GM04504 (cell line): ENCODE data around the gene CCDC126.
A peak's percentile ranks its signal among the peaks of the same experiment; 100 is the strongest.
"Not testable (repeated sequence)": the region's sequence is repeated elsewhere in the genome, so short reads cannot be mapped to it uniquely, and the experiment has no call there.

Experiments used
- DNase-seq: peaks from one replicate; pipeline ENCODE4 v3.0.0-alpha.2; 2012; ENCODE audit warnings: low read depth

Gene CCDC126

DNA sequence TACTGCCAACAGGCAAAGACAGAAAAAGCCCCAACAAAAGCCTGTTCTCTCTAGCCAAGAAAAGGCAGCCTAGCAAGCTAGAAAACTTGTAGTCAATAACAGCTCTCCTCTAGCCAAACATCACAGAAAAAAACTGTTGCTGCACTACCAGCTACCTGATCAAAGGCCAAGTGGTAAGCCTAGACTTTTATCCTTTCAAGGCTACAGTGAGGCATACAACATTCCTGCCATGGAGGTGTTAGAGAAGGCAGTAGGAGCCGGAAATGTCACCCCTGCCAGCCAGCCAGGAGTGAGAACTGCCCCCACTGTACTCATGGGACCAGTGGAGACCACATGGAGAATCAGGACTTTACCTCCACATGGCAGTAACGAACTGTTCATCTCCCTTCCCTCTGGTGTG lies 31.2 kb downstream of the CCDC126 start:
- no peak for DNase-seq

DNA sequence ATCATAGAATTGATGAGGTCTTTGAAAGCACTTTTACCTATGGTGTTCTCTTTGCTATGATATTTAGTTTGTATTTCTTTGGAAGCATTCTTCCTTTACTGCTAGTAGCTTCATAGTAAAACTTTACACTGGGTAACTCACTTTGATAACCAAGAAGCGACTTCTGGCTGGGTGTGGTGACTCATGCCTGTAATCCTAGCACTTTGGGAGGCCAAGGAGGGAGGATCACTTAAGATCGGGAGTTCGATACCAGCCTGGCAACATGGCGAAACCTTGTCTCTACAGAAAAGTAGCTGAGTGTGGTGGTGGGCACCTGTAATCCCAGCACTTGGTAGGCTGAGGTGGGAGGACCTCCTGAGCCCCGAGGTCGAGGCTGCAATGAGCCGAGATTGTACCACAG lies 36.2 kb downstream of the CCDC126 start:
- no peak for DNase-seq

DNA sequence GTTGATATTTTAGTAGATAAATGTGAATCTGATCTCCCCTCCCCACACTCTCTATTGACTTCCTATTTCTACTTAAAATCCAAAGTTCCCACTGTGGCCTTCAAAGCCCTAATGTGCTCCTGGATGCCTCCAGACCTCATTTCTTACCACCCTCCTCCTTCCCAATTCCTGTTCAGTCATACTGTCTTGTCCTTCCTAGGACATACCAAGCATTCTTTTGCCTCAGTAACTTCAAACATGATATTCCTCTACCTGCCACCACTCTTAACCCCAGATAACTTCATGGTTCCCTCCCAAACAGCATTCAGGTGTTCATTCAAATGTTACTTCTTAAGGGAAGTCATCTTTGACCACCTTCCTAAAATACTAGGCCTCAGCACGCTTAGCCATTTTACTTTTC lies 48.6 kb downstream of the CCDC126 start:
- DNase-seq, result no peak

DNA sequence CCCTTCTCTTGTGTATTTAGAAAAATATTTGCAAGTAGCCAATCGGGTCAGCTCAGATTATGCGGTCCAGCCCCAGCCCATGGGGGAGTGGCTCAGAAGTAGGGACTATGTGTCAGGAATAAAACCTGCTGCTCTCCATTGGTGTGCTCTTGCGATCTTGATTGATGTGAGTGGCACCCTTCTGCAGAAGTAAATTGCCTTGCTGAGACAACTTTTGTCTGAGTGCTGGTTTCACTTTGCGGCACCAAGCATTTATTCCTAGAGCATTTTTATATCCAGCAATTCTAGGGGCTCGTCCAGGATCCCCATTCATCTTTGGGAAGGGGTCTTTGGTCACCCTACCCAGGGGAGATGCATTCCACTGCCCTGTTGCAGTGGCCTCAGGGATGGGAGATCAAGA lies 56.8 kb downstream of the CCDC126 start:
- DNase-seq, result no peak

DNA sequence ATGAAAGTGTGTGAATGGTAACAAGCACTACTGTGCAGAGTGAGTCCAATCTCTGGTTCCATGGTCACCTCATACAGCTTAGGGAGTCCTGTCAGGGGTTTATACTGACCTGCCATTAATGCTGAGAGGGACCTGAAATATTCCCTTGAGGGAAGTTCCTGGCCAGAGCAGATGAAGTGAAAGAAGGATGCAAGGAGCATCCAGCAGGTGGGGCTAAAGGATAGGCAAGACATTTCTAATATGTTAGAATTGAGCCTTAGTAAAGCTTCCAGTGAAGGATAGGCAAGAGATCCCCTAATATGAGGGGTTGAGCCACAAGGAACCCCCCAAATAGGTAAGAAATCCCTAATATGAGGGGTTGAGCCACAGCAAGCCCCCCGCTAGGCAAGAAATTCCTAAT lies 57.3 kb downstream of the CCDC126 start:
- no peak for DNase-seq

DNA sequence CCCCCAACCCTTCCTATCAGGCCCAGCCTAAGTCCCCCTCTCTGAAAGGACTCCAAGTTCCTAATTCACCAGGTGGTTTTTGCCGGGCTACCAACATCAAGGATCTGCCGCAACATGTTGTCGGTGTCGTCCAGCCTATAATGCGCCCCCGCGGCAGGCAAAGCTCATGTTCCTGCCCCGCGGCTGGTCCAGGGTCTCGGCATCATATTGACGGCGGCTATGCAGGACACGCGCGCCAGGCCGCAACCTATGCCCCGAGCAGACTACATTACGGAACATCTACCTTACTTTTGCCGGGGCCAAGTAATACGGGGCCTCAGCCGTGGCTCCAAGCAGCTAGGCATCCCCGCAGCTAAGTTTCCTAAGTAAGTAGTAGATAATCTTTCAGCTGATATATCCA lies 58.3 kb downstream of the CCDC126 start:
- DNase-seq, result no peak

DNA sequence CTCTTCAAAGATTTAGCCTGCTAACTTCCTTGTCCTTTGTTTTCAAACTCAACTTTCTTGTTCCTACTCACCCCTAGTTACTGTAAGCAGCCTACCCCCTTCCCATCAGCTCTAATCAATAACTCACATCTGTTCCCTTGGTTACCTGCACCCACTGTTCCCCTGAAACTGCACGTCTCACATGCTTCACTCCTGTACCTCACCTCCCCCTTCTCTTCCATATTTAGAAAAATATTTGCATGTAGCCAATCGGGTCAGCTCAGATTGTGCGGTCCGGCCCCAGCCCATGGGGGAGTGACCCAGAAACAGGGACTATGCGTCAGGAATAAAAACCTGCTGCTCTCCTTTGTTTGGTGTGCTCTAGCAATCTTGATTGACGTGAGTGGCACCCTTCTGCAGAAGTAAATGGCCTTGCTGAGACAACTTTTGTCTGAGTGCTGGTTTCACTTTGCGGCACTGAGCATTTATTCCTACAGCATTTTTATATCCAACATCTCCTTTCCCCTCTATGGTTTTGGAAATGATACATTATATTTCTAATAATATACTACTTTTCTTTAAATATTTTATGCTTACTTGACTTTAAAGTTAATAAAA lies 61.7 kb downstream of the CCDC126 start:
- DNase-seq, result no peak

DNA sequence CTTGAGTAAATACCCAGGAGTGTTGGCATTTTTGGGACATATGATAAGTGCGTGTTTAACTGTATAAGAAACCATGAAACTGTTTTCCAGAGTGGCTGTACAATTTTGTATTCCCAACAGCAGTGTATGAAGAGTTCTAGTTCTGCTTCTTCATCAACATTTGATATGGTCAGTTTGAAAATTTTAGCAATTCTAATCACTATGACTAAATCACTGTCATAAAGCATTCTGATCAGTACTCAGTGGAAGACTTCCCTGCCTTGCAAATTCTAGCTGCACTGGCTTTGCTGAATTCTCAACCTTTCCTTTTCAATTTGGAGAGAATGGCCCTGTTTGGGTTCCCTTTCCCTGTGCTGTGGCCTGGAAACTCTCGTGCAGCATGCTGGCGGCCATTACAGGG lies 64.2 kb downstream of the CCDC126 start:
- DNase-seq, result no peak

DNA sequence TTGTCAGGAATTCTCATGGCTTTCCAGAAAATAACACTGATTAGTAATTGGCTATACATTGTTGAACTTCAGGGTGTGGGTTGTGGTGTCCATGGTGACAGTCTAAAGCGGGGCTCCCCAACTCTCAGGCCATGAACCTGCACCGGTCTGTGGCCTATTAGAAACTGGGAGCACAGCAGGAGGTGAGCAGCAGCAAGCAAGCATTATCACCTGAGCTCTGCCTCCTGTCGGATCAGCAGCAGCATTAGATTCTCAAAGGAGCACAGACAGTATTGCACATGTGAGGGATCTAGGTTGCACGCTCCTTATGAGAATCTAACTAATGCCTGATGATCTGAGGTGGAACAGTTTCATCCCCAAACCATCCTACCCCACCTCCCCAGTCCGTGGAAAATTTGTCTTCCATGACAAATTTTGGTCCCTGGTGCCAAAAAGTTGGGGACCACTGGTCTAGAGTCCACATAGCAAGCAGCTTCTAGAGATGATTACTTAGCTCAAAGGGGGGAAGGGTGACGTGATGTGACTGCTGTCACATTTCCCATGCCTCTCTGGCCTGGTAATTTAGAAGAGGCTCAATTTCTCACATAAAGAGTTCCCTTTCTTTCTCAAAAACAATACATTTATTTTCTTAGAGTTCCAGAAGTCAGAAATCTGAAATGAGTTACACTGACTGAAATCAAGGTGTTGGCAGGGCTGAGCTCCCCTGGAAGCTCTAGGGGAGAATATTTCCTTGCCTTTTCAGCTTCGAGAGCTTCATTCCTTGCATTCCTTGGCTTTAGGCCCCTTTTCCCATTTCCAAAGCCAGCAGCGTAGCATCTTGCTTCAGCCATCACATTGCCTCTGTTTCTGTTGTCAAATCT lies 65.2 kb downstream of the CCDC126 start:
- no peak for DNase-seq

DNA sequence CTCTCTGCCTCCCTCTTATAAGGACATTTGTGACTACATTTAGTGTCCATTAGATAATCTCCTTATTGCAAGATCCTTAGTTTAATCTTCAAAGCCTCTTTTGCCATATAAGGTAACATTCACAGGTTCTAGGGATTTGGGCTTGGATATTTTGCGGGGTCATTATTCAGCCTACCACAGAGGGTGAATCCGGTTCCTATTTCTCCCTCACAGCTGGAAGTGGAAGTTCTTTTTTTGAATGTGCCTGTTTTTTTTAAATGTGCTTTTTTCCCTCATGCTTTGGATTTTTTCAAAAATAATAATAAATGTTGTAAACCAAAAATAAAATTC lies 65.8 kb downstream of the CCDC126 start:
- no peak for DNase-seq

DNA sequence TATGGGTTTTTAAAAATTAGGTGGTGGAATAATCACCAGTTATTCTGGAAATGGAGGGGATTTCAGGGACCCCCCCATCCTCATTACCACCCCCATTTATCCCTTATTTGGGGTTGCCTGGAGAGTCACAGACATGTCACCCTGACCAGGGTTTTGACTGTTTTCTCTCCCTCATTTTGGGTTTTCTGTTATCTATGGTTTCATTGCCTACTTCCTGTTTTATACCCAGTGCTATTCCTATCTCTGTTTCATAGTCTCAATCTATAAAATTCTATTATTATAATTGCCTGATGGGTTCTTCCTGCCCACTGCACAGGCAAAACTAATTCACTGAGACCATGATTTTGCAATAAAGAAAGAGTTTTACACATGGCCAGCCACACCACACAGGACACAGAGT lies 66.9 kb downstream of the CCDC126 start:
- DNase-seq, result no peak

DNA sequence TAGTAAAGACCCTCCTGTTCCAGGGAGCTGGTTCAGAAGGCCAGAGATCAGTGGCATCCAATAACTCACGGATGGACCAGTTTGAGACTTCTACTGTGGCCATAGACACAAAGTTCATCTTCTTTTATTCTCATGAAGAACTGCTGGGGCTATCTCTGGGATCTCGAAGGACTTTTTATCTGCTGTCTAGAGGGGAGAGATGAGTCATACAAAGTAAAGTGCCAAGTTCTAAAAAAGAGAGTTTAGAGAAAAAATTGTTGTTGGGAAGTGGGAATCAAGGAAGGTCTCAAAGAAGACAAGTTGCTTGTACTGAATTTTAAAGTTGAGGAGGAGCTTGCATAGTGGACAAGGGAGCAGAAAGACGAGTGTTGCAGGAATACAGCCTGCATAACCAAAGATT lies 74.9 kb downstream of the CCDC126 start:
- no peak for DNase-seq

DNA sequence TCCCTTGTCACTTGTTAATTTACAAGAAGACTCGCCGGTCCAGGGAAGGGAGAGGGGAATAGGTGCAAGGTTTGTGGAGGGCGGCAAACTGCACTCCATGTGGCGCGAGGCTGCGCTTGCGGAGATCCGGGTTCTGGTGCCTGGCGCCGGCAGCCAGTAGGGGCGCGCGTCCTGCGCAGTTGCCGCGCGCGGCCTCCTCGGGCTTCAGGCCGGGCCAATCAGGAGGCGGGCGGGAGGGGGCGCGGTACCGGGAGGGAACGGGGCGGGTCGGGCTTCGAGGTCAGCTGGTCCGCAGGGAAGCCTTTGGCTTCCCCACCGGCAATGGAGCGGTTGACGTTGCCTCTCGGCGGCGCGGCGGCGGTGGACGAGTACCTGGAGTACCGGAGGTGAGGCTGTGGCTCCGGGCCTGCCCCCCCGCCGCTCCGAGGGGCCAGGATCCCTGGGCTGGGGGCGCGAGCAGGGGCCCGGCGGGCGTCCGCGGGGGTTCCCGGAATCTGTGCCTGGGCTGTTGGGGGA lies 82.8 kb downstream of the CCDC126 start, which contains the start of gene FAM221A:
Gene FAM221A (plus strand): TSS at position 302 of the 516 bp plus-strand sequence. CDS start 20 bp downstream, at position 322.
- DNase-seq, result peak; percentile 21

DNA sequence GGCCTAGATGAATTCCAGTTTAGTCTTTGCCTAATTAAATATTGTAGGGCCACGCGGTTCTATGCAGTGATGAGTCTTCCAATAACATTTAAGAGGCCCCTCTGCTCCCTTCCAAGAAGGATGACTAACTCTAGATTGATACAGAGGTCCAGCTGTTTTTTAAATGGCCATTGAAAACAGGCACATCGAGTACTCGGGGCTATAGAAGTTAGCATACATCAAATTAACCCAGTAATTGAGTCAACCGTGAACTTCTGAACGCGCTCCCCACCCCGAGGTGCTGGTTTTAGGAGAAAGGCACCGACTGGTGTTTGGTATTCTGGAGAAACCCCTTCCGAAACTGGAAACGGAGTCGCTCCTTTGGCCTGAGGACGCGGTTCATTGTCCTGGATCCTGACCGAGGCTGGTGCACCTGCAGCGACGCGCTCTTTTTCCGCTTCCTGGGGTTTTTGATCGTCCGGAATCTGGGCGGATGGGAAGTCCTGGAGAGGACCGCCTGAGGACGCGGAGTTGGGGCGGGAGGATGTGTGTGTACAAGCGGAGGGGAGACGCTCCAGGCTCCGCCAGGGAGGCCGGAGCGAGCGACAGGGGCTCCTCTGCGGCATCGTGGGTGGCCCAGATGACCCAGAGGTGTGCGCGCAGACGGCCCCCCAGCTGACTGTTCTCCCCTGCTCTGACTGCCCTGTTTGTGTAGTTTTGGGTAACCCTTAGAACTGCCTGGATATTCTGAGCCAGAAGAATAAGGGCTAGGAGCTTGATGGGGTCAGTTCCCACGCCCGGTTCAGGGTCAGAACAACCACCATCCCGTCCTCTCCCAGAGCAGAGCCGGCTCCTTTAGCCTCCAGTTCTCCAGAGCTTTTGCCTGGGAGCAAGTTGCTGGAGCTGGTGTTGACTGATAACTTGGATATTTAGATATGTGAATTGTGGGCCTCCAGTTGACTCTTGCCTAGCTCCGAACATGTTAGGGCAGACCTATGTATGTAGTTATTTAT lies 83.5 kb downstream of the CCDC126 start:
- DNase-seq, result no peak

DNA sequence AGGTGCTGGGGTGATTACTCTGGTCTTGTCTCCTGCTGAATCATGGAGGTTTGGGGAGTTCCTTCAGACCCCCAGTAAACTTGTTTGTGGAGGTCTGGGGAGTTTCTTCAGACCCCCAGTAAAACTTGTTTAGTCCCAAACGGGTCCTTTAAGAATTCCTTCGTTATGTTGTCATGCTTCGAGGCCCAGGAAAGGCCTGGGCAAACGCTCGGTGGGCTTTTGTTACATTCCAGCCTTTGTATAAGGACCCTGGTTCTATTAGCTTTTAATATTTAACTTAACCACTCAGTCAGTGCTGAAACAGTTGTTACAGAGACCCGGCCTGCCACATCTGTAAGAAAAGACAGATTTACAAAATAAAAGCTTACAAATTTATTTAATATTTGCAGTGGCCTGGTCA lies 86.9 kb downstream of the CCDC126 start:
- DNase-seq, result not testable (repeated sequence)

DNA sequence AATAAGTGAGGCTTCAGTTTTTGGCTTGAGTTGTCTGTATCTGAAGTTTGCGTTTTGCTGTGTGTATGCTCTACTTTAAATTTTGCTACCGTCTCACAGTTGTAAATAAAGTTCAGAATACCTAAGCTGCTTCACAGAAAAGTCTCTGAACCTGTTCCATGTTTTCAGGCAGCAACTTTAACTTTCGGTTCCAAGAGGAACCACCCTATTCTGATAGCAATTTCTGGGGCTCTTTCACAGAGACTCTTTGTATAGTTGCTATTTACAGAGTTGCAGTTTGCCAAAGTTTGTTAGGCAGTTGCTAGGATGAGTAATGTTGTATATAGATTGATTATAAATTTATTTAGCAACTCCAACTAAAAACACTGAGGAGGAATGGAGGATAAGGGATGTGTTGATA lies 88.5 kb downstream of the CCDC126 start:
- DNase-seq, result no peak

DNA sequence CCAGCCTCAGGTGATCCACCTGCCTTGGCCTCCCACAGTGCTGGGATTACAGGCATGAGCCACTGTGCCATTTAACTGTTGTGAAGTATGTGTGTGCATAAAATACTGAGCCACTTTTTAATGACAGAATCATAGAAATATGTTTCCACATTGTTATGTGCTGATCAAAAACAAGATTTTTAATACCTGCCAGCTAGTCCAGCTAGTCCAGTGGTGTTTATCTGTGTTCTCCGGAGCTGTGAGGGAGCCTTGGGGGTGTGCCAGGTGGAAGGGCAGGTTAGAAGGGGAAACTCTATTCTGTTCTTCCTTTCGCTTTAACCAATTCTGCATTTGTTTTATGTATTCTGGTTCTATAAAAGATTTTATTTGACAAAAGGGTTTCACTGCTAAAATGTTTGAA lies 89.8 kb downstream of the CCDC126 start:
- no peak for DNase-seq

DNA sequence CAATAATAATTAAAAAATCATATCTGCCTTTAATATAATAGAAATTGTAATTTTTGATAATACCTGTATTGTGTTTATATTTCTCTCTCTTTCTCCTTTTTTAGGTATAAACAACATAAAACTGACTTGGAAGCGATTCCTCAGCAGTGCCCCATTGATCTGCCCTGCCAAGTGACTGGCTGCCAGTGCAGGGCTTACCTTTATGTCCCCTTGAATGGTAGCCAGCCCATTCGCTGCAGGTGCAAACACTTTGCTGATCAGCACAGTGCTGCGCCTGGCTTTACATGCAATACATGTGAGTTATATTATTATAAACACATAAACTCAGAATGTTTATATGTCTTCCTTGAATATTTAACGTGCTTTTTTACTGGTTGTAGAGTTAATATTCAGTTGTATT lies 92.0 kb downstream of the CCDC126 start:
- no peak for DNase-seq

DNA sequence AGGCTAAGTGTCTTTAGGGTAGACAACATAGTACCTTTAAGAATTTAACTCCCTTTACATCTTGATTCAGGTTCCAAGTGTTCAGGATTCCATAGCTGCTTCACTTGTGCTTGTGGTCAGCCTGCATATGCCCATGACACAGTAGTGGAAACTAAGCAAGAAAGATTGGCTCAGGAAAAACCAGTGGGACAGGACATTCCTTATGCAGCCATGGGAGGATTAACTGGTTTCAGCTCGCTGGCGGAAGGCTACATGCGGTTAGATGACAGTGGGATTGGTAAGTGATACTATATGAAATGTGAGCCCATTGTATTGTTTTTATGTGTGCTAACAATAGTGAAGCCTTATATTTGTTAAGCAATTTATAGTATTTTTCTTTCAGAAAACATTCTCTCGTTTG lies 94.1 kb downstream of the CCDC126 start:
- DNase-seq, result no peak

DNA sequence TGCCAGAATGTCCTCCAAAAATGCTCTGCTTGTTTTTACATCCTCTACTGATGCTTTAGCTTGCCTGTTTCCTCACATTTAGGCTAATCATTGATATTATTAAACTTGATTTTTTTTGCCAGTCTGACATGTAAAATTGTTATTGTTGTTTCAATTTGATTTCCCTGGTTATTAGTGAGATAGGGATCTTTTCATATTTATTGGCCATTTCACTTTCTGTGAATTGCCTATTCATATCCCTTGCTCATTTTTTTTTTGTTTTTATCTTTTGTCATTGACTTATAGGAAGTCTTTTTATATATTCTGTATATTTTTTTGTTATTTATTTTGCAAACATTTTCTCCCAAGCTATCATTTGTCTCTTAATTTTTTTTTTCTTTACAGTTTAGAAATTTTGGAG lies 96.0 kb downstream of the CCDC126 start:
- DNase-seq, result no peak
